Measurements from ENCODE around the gene DCDC2.
"Not testable (repeated sequence)": the region's sequence is repeated elsewhere in the genome, so short reads cannot be mapped to it uniquely, and the experiment has no call there.

The DCDC2 gene

GRCh38 chr6:24253360-24253759, 104.5 kb downstream of the DCDC2 start:
- DNase-seq = no peak

- no peak for DNase-seq
These were observed 105.6 kb downstream of the DCDC2 start for GRCh38 chr6:24252280-24252679.

DNA sequence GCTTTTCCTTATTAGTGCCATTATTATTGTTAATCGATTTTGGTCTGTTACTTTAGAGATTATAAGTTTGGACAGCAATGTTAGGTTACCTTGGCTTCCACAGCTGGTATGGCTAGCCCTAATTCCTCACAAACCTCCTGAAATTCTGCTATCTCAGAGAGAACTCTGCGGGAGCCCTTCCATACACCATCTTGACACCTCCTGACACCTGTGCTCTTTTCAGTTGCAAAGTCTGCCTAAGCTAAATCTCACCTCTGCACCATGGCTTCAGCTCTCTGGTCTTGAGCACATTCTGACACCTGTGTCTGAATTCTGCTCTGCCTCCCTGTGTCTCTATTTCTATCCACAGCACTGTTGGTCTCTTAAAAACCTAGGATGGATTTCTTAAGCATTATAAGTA, 106.5 kb downstream of the DCDC2 start:
- no peak for DNase-seq

GRCh38 chr6:24249926-24250325, 107.9 kb downstream of the DCDC2 start:
- DNase-seq = no peak

GRCh38 chr6:24245275-24245674, 112.6 kb downstream of the DCDC2 start:
- no peak for DNase-seq

DNA sequence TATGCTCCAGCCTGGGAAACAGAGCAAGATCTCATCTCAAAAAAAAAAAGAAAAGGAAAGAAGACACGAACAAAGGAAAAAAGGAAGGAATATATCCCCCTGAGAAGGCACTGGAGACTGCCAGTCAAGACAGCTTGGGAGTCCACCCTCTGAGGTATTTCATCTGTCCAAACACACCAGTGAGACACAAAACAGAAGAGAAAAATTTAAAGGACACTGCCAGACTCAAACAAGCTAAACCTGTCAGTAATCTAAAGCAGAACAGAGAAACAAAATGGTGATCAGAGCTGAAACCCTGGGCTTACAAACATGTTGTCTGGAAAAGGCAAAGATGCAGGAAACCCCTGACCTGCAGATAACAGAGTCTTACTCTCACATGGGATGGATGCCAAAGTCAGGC, 114.9 kb downstream of the DCDC2 start:
- DNase-seq = no peak

DNA sequence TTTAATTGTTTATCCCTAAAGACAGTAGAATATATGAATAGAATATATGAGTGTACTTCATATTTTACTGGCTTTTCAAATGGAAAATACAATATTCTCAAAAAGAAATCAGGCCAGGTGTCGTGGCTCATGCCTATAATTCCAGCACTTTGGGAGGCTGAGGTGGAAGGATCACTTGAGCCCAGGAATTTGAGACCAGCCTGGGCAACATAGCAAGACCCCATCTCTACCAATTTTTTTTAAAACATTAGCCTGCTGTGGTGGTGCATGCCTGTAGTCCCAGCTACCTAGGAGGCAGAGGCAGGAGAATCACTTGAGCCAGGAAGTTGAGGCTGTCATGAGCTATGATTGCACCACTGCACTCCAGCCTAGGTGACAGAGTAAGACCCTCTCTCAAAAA, 116.1 kb downstream of the DCDC2 start:
- not testable (repeated sequence) for DNase-seq

GRCh38 chr6:24240943-24241342, 116.9 kb downstream of the DCDC2 start:
- DNase-seq = no peak

DNA sequence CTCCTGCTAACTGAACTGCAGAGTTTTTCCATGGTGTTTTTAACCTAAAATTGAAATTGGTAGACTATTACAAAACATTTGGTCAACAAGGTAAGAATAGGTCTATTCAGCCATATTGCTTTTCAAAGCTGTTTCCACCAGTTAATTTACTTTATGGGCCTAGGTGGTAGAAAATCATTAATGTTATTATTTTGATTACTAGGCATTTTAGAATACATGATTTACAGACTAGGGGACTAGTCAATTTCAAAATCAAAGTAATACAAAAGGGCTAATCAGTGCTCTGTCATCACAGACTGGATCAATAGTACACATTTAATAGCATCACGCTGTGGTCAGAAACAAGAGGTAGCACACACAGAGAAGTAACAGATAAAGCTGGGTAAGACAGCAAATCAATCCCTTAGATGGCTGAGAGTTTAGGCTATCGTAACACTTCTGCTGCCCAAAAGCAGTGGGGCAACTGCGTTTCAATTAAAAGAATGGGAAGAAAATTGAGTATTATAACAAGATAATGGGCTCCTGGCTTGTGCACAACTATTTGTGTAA, 117.4 kb downstream of the DCDC2 start:
- DNase-seq = no peak

GRCh38 chr6:24238700-24239099, 119.2 kb downstream of the DCDC2 start:
- DNase-seq = no peak

DNA sequence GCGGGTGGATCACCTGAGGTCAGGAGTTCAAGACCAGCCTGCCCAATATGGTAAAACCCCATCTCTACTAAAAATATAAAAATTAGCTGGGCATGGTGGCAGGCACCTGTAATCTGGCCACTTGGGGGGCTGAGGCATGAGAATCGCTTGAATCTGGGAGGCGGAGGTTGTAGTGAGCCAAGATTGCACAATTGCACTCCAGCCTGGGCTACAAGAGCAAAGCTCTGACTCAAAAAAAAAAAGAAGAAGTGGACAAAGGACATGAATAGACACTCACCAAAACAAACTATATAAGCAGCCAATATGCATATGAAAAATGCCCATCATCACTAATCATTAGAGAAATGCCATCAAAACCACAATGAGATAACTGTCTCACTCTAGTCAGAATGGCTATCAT, 121.1 kb downstream of the DCDC2 start:
- DNase-seq = peak; percentile 70

DNA sequence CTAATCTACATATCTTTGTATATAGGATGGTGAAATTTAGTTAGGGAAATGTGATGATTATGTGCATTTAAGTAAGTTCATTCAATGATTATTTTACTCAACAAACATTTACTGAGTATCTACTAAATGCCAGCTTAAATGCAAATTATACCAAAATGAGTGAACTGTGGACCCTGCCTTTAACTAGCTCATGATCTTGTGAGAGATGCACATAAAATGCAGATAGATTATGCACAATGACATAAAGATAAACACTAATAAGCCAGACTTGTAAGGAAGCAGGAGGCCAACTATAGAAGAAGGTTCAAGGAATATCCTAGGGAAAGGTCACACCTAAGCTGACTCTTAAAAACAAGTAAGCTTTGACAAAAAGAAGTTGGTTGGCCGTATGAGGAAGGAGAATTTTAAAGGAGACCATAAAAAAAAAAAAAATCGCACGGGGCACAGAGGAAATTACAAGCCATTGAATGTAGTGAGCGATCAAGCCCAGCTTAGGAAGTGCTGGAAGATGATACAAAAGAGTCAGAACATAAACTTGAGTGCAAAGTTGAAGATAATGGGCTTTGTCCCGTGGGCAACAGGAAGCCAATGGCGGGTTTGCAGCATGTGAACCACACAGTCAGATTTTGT, 123.9 kb downstream of the DCDC2 start:
- DNase-seq = no peak

- no peak for DNase-seq
These were observed 126.4 kb downstream of the DCDC2 start for GRCh38 chr6:24231438-24231977.

DNA sequence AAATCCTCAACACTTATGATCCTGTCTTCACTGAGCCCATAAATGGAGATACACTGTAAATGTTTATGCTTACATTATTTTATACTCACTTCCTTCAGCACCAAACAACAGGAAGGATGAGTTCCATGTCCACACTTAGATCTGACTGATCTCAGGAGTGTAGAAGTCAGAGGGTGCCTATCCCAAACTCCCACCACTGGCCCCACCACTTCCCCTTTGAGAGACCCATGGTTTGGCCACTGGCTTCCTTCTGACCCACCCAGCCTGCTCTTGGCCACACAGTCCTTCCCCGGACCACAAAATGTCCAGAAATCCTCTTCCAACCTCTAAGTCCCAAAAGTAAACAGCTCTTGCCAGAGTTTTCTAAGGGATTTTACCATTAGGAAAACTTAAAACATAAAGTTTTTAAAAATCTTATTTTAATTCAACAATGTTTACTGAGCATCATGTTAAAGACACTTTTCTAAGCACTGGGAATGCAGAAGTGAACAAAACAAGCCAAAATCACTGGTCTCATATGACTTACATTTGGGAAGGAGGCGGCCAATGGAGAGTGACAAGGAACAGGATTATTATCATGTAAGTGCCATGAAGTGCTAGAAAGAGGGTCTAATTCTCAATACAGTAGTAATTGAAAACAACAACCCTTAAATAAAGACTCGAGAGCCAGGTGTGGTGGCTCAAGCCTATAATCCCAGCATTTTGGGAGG, 128.0 kb downstream of the DCDC2 start:
- DNase-seq = peak; percentile 73

- peak; percentile 90 for DNase-seq
These were observed 129.1 kb downstream of the DCDC2 start for GRCh38 chr6:24228681-24229255.

DNA sequence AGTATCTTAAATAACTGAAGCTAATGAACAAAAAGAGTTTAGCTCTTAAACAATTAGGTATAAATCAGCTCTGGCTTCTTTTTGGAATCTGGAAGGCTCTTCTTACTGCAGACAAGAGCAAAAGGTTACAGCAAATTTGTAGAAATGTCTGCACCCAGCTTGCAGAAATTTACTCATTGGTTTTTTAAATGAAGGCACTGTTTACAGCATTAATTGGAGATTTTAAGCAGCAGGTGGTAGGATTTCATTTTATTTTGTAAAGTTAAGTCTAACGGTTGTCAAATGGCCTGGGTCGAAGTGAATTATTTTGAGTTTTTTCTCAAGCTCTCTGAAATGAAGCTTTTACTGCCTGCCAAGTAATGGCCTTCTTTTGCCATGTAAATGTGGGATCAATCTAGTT, 129.7 kb downstream of the DCDC2 start:
- no peak for DNase-seq

DNA sequence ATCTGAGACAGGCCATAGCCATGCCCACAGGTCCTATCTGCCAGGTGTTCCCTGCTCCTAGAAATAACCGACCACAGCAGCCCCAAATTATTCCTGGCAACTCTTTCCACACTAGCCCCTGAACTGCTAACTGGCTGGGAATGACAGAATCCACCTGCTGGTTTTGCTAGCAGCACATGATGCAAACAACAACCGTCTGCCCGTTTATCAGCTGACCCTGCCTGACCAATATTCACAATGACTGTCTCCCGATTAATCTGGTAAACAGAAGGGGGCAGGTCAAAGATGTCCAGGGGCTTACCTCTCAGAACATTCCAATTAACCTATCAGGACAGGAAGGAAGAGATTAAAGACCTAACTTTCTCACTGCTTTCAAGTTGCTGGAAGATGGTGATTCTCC, 130.3 kb downstream of the DCDC2 start:
- no peak for DNase-seq

GRCh38 chr6:24226541-24226940, 131.3 kb downstream of the DCDC2 start:
- DNase-seq = no peak

GRCh38 chr6:24225838-24226237, 132.0 kb downstream of the DCDC2 start:
- no peak for DNase-seq

- DNase-seq = no peak
These were observed 134.5 kb downstream of the DCDC2 start for GRCh38 chr6:24223115-24223919.

DNA sequence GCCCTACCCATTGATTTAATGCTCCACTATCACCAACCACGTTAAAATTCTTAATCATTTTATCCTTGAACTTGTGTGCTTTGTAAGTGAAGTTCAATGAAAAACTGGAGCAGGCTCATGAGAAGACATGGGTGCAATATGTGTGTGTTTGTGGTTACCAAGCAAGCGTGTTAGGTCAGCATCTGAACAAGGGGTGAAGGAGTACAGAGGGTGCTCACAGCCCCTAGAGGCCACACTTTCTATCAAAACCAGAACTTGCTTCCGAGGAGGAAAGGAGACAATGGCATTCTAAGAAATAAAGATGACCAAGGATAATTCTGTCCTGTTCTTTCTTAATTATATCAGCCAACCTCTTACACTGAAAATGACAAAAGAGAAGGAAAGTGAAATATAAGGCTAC, 138.2 kb downstream of the DCDC2 start:
- DNase-seq = no peak

DNA sequence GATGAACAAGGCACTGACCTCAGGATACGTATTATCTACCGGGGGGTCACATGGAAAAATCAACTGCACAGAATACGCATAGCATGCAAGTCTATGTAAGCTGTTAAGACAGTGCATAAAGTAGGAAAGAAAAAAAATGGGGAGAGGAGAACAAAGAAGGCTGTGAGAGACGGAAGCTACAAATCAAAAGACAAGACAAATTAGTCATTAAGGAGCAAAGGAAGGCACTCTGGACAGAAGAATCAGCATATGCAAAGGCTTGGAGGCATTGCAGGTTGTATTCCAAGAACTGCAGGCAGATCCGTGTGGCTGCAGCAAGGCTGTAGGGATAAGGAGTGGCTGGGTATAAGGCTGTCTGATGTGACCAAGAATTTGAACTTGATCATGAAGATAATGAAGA, 142.9 kb downstream of the DCDC2 start:
- DNase-seq = no peak

DNA sequence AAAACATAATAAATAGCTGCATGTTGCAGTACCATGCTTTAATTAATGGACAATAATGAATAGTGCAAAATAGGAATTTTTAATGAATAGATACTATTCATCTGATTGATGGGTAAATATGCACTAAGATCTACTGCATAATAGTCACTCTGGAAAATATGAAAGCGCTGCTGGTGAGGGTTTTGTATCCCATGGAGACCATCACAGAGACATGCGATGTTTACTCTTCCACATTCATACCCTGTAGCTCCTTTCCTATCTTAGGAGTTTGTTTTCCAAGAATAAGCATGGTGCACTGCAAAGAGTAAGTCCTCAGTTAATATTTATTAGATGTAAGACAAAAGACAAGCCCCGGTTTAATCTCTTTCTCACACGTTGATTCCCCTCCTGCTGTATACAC, 150.4 kb downstream of the DCDC2 start:
- no peak for DNase-seq
